BJ (cell line): Measurements from ENCODE around the gene CBX2. TPM values are rescaled to one million over a fixed set of nuclear protein-coding genes. Genes with fewer than 3 reads are reported as not detected.

Experiments
- CTCF ChIA-PET: fragments of 350-600 bp; formaldehyde crosslinking; extraction: SDS; loops from one replicate; lab custom pipeline; 2021; ENCODE audit warnings: antibody characterized with exemption, inconsistent platforms; lab: Yijun Ruan, JAX
- POLR2A ChIA-PET: fragments of 300-600 bp; sonication (Branson Sonifier 250); formaldehyde crosslinking; extraction: SDS; loops from one replicate; lab custom pipeline; 2021; ENCODE audit warnings: antibody characterized with exemption; lab: Charles Lee
- DNase-seq: peaks from one replicate; pipeline ENCODE4 v3.0.0-alpha.2; 2011; ENCODE audit warnings: low read depth
- H3K27me3 ChIP-seq: 2 replicates; pipeline ENCODE4 v1.6.0; 2011; ENCODE audit warnings: low read length; ENCODE audit not compliant: control insufficient read depth, insufficient read depth
- H3K36me3 ChIP-seq: 2 replicates; pipeline ENCODE4 v1.5.1; 2011; ENCODE audit warnings: low read length; ENCODE audit not compliant: control insufficient read depth, insufficient read depth
- H3K4me3 ChIP-seq: 2 replicates; pipeline ENCODE4 v1.5.1; 2011; ENCODE audit warnings: low read depth, mild to moderate bottlenecking, control low read depth, low read length
- CTCF ChIP-seq: IDR thresholded peaks from 2 replicates; pipeline ENCODE4 v1.5.1; 2011; ENCODE audit warnings: low read depth, mild to moderate bottlenecking, control low read depth, inconsistent platforms, low read length, moderate library complexity; ENCODE audit not compliant: insufficient read depth
- polyA plus RNA-seq: library from polyadenylated mRNA; depleted of rRNA; stranded (reverse); fragments of >200 nt; gene quantifications from 2 replicates; pipeline ENCODE4 v1.2.3, GENCODE V29; 2011

CBX2 gene
- polyA plus RNA-seq, 1 experiment: 1.5 TPM

DNA sequence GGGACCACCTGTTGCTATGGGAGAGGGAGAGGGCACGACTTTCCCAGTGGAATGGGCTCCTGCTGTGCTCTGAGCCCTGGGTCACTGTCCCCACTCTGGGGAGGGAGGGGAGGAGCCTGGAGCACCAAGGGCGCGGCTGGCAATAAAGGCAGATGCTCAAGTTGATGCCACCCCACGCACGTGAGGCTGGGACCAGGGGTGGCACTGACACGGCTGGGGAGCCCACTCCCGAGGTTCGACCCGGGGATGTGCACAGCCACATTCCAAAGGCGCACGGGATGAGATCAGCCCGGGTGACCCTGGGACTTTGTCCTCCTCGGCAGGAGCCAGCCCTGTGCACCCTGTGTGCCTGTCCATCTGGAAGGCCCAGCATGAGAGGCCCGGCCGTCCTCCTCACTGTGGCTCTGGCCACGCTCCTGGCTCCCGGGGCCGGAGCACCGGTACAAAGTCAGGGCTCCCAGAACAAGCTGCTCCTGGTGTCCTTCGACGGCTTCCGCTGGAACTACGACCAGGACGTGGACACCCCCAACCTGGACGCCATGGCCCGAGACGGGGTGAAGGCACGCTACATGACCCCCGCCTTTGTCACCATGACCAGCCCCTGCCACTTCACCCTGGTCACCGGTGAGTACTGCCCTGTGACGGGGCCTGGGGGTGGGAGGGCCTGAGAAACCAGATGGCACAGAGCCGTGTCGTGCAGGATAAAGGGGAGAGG is 47.0 kb upstream of the CBX2 start, which contains the start of gene ENPP7:
Gene ENPP7, plus strand, starts transcription at position 175 of the 715 bp plus-strand sequence. Its CDS starts 197 bp downstream, at position 372.
- Histone ChIP-seq H3K27me3 (no peaks in the 10 kb centered on the region), H3K36me3 (no peaks in the 10 kb centered on the region), H3K4me3 (no peak within 1 kb of the TSS)
- no peak for TF ChIP-seq CTCF
- ChIA-PET POLR2A (no interaction called here), CTCF (interaction anchor here (3.2 kb wide), 1 partner anchor 11 kb away, joined by 19 read pairs; no protein-coding TSS in a partner anchor)
- DNase-seq: no peak

DNA sequence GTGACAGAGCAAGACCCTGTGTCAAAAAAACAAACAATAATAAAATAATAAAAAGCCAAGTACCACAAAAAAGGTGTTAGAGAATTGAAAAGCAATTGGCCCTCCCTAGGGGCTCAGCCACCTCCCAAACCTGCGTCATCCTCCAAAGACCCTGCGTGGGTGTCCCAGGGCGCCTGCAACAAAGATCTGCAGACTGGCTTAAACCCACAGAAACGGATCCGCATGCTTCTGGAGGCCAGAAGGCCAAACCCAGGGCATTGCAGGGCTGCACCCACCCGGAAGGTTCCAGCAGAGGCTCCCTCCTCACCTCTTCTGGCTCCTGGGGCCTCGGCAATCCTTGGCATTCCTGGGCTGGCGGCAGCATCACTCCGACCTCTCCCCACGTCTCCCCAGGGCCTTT is 45.7 kb upstream of the CBX2 start:
- Histone ChIP-seq H3K4me3 (no peak overlapping the region), H3K27me3 (no peaks in the 10 kb centered on the region), H3K36me3 (no peaks in the 10 kb centered on the region)
- no peak for TF ChIP-seq CTCF
- ChIA-PET POLR2A (no interaction called here), CTCF (interaction anchor here (1.3 to 3.2 kb wide), 2 partner anchors 9 to 47 kb away, joined by 3 to 19 read pairs; no protein-coding TSS in a partner anchor)
- no peak for DNase-seq

DNA sequence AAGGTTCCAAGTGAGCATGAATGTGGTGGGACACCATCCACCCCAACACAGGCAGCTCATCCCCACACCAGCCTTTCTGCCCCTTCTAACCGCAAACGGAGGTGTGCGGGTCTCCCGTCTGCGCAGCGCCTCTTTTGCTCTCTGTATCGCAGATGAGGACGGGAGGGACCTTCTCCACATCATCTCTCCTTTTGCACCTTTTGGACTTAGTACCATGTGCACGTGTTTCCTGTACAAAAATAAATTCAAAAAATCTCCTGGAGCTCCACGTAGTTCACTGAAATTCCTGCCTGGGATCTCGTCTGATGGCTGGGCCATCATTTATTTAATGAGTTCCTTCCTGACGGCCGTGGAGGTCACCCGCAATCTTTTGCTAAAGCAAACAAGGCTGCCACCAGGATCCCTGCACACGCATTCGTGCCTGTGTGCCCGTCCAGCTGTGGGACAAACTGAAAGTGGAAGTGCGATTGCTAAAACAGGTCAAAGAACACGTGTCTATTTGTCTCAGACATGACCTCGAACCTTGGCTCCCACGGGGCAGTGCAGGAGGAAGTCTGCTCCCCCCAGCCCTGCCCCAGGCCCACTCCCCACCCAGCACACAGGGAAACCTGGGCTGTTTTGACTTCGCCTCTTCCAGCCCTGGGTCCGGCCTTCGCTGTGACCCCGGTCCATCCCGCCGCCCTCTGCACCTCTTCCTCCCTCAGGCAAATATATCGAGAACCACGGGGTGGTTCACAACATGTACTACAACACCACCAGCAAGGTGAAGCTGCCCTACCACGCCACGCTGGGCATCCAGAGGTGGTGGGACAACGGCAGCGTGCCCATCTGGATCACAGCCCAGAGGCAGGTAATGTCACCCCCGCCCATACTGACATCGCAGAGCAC is 44.9 kb upstream of the CBX2 start:
- DNase-seq: no peak
- Histone ChIP-seq H3K4me3 (no peak overlapping the region), H3K27me3 (peaks cover 1% of the 10 kb centered on the region; the same call in 1 of the 2 replicates), H3K36me3 (no peaks in the 10 kb centered on the region)
- TF ChIP-seq CTCF: no peak
- ChIA-PET POLR2A (no interaction called here), CTCF (interaction anchor here (0.8 to 3.2 kb wide), 3 partner anchors 8 to 46 kb away, joined by 3 to 19 read pairs (median 3); no protein-coding TSS in a partner anchor)

DNA sequence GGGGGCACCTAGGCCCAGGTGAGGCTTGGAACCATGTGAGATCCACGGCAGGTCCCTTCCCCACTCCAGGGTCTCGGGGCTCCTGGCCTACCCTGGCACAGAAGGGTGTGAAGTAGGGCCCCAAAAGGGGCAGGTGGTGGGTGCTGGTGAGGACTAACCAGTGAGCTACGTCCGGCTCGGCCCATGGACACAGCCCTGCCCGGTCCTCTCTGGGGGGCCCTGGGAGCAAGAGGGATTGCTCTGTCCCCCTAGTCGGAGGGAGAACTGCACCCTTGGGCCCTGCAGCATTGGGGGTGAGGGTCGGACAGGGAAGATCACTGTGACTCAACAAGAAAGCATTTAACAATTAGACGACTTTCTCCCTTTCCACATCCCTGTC is 44.3 kb upstream of the CBX2 start:
- no peak for TF ChIP-seq CTCF
- no peak for DNase-seq
- Histone ChIP-seq H3K36me3 (no peaks in the 10 kb centered on the region), H3K27me3 (peaks cover 1% of the 10 kb centered on the region), H3K4me3 (no peak overlapping the region)
- ChIA-PET CTCF (interaction anchor here (0.8 to 3.2 kb wide), 2 partner anchors 8 to 25 kb away, joined by 3 to 19 read pairs; no protein-coding TSS in a partner anchor), POLR2A (no interaction called here)

GRCh38 chr17:79735096-79735495 is 42.9 kb upstream of the CBX2 start:
- no peak for TF ChIP-seq CTCF
- Histone ChIP-seq H3K4me3 (no peak overlapping the region), H3K27me3 (peaks cover 5% of the 10 kb centered on the region), H3K36me3 (no peaks in the 10 kb centered on the region)
- CTCF ChIA-PET: no interaction called here
- POLR2A ChIA-PET: no interaction called here
- DNase-seq: no peak
